SK-N-SH treated with all-trans-retinoic acid at 6 μM for 48 hours (cell line): ENCODE data around the gene ARTN.

Source experiments
- ATAC-seq: fragments of 200-7000 bp; cut with Tn5 transposase; 3 replicates; pipeline ENCODE4 v1.9.1; 2020; ENCODE audit warnings: mild to moderate bottlenecking, moderate library complexity
- ARNTL ChIP-seq: fragments of 450-650 bp; formaldehyde crosslinking; IDR thresholded peaks from 2 replicates; pipeline ENCODE4 v1.5.0; 2020; ENCODE audit warnings: low read depth, mild to moderate bottlenecking, moderate library complexity, borderline replicate concordance
- BACH2 ChIP-seq: fragments of 250-450 bp; sonication (Bioruptor Pico); IDR thresholded peaks from 2 replicates; pipeline ENCODE4 v1.9.0; 2021; ENCODE audit warnings: mild to moderate bottlenecking, borderline replicate concordance
- CSRNP3 ChIP-seq: fragments of 250-450 bp; sonication (Bioruptor Pico); IDR thresholded peaks from 2 replicates; pipeline ENCODE4 v1.5.1; 2021; ENCODE audit warnings: mild to moderate bottlenecking, moderate library complexity
- GLIS3 ChIP-seq: fragments of 250-450 bp; sonication (Bioruptor Pico); IDR thresholded peaks from 2 replicates; pipeline ENCODE4 v1.5.0; 2020; ENCODE audit warnings: mild to moderate bottlenecking, moderate library complexity
- ISL1 ChIP-seq: fragments of 250-450 bp; sonication (Bioruptor Pico); IDR thresholded peaks from 2 replicates; pipeline ENCODE4 v2.1.2; 2022; ENCODE audit warnings: mild to moderate bottlenecking, moderate library complexity
- OSR1 ChIP-seq: fragments of 250-450 bp; sonication (Bioruptor Pico); IDR thresholded peaks from 2 replicates; pipeline ENCODE4 v1.8.0; 2022; ENCODE audit warnings: moderate library complexity, mild to moderate bottlenecking, inconsistent platforms
- PATZ1 ChIP-seq: fragments of 250-450 bp; sonication (Bioruptor Pico); IDR thresholded peaks from 2 replicates; pipeline ENCODE4 v1.8.0; 2020; ENCODE audit warnings: mild to moderate bottlenecking, moderate library complexity, borderline replicate concordance
- PPARA ChIP-seq: fragments of 250-450 bp; sonication (Bioruptor Pico); IDR thresholded peaks from 2 replicates; pipeline ENCODE4 v1.5.0; 2020; ENCODE audit warnings: mild to moderate bottlenecking, borderline replicate concordance
- RARB ChIP-seq: fragments of 250-450 bp; sonication (Bioruptor Pico); IDR thresholded peaks from 2 replicates; pipeline ENCODE4 v1.8.0; 2021; ENCODE audit warnings: mild to moderate bottlenecking, moderate library complexity
- SNAI2 ChIP-seq: fragments of 250-450 bp; sonication (Bioruptor Pico); IDR thresholded peaks from 2 replicates; pipeline ENCODE4 v1.5.0; 2020; ENCODE audit warnings: mild to moderate bottlenecking, moderate library complexity
- TCF4 ChIP-seq: fragments of 250-450 bp; sonication (Bioruptor Pico); IDR thresholded peaks from 2 replicates; pipeline ENCODE4 v1.8.0; 2021; ENCODE audit warnings: mild to moderate bottlenecking, moderate library complexity, borderline replicate concordance
- TOX ChIP-seq: fragments of 250-450 bp; sonication (Bioruptor Pico); IDR thresholded peaks from 2 replicates; pipeline ENCODE4 v1.8.0; 2021; ENCODE audit warnings: mild to moderate bottlenecking, moderate library complexity, borderline replicate concordance
- ZFP3 ChIP-seq: fragments of 250-450 bp; sonication (Bioruptor Pico); IDR thresholded peaks from 2 replicates; pipeline ENCODE4 v1.5.0; 2020; ENCODE audit warnings: mild to moderate bottlenecking, moderate library complexity
- ZFP30 ChIP-seq: fragments of 450-650 bp; formaldehyde crosslinking; IDR thresholded peaks from 2 replicates; pipeline ENCODE4 v1.5.0; 2022; ENCODE audit warnings: mild to moderate bottlenecking, moderate library complexity
- ZNF565 ChIP-seq: fragments of 450-650 bp; formaldehyde crosslinking; conservative IDR thresholded peaks from 2 replicates; pipeline ENCODE4 v1.5.0; 2020; ENCODE audit warnings: low read depth, mild to moderate bottlenecking, moderate library complexity
- ZNF70 ChIP-seq: fragments of 450-650 bp; formaldehyde crosslinking; IDR thresholded peaks from 2 replicates; pipeline ENCODE4 v1.5.0; 2020; ENCODE audit warnings: mild to moderate bottlenecking, moderate library complexity
- ZNF8 ChIP-seq: fragments of 450-650 bp; formaldehyde crosslinking; IDR thresholded peaks from 2 replicates; pipeline ENCODE4 v1.5.0; 2020; ENCODE audit warnings: mild to moderate bottlenecking, moderate library complexity
- TF ChIP-seq, protein P1 (sequence below): fragments of 250-450 bp; sonication (Bioruptor Pico); IDR thresholded peaks from 2 replicates; pipeline ENCODE4 v1.8.0; 2021; ENCODE audit warnings: low read depth, mild to moderate bottlenecking, moderate library complexity, borderline replicate concordance
- TF ChIP-seq, protein P2 (sequence below): fragments of 250-450 bp; sonication (Bioruptor Pico); IDR thresholded peaks from 2 replicates; pipeline ENCODE4 v1.5.0; 2020; ENCODE audit warnings: mild to moderate bottlenecking, moderate library complexity
- TF ChIP-seq, protein P3 (sequence below): fragments of 250-450 bp; sonication (Bioruptor Pico); IDR thresholded peaks from 2 replicates; pipeline ENCODE4 v1.5.1; 2020; ENCODE audit warnings: low read depth, mild to moderate bottlenecking, moderate library complexity

Gene ARTN

DNA sequence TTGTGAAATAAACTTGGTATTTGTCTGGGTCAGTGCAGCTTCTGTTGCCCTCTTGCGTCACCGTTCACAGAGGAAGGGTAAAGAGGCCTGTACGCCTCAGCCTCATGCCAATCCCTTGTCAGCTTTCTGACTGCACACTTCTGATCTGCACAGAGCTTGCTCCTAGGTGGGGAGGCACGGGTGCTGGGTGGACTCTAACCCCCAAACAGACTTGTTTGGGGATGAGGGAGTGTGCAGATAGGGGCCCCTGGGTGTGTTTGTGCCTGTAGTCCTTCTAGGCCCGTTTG is 44.6 kb downstream of the ARTN start:
- no peak for TF ChIP-seq ZFP30 (CRISPR knock-in tag)
- TF ChIP-seq ZNF565 (CRISPR knock-in tag) = no peak
- TF ChIP-seq ZNF8 (CRISPR knock-in tag) = no peak
- TF ChIP-seq ARNTL = no peak
- no peak for TF ChIP-seq CSRNP3 (CRISPR knock-in tag)
- TF ChIP-seq ZNF70 (CRISPR knock-in tag) = no peak
- no peak for TF ChIP-seq GLIS3 (CRISPR knock-in tag)

DNA sequence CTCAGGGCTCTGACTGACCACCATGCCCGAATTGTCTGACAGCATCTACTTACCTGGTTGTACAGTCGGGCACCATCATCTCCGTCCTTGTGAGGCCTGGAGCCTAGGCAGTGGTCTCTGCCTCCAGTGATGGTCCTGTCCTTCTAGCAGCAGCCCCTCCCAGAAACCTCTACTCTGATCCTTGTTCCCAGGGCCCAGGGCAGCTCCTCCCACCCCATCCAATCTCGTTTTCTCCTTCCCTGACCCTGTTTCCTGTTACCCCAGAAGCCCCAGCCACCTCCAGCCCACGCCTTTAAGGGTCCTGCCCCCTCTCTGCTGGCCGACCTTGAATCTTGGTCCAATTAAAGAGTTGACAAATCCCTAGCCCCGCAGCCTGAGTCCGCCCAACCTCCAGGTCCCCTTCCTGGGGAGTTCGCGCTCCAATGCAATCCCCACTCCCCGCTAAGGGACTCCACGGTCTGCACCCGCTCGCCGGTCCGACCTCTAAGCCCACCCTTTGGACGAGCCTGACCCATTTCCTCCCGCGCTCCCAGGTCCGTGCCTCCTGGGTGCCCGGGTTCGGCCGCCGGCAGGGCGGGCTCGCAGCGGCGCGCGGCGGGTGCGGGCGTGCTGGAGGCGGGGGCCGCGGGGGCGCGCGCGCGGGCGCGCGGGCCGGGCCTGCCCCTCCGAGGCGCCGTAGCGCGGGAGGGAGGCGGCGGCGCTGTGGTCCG is 45.1 kb downstream of the ARTN start, which contains the start of gene B4GALT2:
Gene B4GALT2, plus strand, starts transcription at position 660 of the 710 bp plus-strand sequence. CDS start 1,951 bp downstream, outside the sequence.
- no peak for ATAC-seq
- TF ChIP-seq, protein P1, sequence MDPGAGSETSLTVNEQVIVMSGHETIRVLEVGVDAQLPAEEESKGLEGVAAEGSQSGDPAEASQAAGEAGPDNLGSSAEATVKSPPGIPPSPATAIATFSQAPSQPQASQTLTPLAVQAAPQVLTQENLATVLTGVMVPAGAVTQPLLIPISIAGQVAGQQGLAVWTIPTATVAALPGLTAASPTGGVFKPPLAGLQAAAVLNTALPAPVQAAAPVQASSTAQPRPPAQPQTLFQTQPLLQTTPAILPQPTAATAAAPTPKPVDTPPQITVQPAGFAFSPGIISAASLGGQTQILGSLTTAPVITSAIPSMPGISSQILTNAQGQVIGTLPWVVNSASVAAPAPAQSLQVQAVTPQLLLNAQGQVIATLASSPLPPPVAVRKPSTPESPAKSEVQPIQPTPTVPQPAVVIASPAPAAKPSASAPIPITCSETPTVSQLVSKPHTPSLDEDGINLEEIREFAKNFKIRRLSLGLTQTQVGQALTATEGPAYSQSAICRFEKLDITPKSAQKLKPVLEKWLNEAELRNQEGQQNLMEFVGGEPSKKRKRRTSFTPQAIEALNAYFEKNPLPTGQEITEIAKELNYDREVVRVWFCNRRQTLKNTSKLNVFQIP (CRISPR knock-in tag) = no peak
- TF ChIP-seq BACH2 (CRISPR knock-in tag) (no peak), PATZ1 (CRISPR knock-in tag) (no peak), GLIS3 (CRISPR knock-in tag) (no peak), ZFP30 (CRISPR knock-in tag) (no peak), TCF4 (CRISPR knock-in tag) (no peak), ZNF8 (CRISPR knock-in tag) (no peak), CSRNP3 (CRISPR knock-in tag) (no peak), OSR1 (no peak), SNAI2 (no peak), ISL1 (CRISPR knock-in tag) (no peak), TOX (CRISPR knock-in tag) (no peak), PPARA (CRISPR knock-in tag) (no peak), ZFP3 (CRISPR knock-in tag) (no peak), ZNF565 (CRISPR knock-in tag) (no peak), RARB (CRISPR knock-in tag) (no peak)
- TF ChIP-seq, protein P2, sequence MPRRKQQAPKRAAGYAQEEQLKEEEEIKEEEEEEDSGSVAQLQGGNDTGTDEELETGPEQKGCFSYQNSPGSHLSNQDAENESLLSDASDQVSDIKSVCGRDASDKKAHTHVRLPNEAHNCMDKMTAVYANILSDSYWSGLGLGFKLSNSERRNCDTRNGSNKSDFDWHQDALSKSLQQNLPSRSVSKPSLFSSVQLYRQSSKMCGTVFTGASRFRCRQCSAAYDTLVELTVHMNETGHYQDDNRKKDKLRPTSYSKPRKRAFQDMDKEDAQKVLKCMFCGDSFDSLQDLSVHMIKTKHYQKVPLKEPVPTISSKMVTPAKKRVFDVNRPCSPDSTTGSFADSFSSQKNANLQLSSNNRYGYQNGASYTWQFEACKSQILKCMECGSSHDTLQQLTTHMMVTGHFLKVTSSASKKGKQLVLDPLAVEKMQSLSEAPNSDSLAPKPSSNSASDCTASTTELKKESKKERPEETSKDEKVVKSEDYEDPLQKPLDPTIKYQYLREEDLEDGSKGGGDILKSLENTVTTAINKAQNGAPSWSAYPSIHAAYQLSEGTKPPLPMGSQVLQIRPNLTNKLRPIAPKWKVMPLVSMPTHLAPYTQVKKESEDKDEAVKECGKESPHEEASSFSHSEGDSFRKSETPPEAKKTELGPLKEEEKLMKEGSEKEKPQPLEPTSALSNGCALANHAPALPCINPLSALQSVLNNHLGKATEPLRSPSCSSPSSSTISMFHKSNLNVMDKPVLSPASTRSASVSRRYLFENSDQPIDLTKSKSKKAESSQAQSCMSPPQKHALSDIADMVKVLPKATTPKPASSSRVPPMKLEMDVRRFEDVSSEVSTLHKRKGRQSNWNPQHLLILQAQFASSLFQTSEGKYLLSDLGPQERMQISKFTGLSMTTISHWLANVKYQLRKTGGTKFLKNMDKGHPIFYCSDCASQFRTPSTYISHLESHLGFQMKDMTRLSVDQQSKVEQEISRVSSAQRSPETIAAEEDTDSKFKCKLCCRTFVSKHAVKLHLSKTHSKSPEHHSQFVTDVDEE (CRISPR knock-in tag) = no peak
- TF ChIP-seq, protein P3, sequence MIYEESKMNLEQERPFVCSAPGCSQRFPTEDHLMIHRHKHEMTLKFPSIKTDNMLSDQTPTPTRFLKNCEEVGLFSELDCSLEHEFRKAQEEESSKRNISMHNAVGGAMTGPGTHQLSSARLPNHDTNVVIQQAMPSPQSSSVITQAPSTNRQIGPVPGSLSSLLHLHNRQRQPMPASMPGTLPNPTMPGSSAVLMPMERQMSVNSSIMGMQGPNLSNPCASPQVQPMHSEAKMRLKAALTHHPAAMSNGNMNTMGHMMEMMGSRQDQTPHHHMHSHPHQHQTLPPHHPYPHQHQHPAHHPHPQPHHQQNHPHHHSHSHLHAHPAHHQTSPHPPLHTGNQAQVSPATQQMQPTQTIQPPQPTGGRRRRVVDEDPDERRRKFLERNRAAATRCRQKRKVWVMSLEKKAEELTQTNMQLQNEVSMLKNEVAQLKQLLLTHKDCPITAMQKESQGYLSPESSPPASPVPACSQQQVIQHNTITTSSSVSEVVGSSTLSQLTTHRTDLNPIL (CRISPR knock-in tag) = no peak
- TF ChIP-seq, all 23 proteins: peak for 0

More for the DNA sequence above, 44.6 kb downstream of the ARTN start:
- no peak for ATAC-seq
